ENCODE data around the gene PHLDA1. TPM values are rescaled to one million over a fixed set of nuclear protein-coding genes. Genes with fewer than 3 reads are reported as not detected.

The PHLDA1 gene
- total and polyA plus RNA-seq, 2 donors (not counting 3 experiments of a cell fraction or from before 2014, with no cell fraction given), result 14.1 to 30.8 TPM

DNA sequence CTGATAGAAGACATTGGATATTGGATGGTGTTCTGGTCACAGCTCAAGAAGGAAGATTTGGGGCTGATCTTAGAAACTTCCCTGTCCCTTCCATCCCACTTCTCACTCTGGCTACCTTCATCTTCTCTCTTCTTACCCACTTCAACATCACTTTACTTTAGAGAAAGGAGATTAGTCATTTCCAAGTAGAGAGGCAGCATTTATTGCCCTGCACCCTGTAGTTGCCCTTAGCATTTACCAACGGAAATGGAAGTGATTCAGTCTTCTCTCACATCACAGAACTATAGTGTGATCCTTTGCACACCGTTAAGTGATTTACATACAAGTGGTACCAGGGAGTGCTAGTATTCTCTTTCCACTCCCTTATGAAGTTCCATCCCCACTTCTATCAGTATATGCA lies 52.4 kb downstream of the PHLDA1 start:
- Histone ChIP-seq H3K27ac (ENCODE audit: insufficient read depth, low read depth, low read length) (peak overlapping the region; percentile 96), H3K4me2 (ENCODE audit: insufficient read depth, low read length) (peak overlapping the region; percentile 60), H3K36me3 (ENCODE audit: control insufficient read depth in 2 of 2, extremely low read depth in 1 of 2, insufficient read depth in 2 of 2, low read length in 2 of 2) (no peaks in the 10 kb centered on the region), H2AFZ (ENCODE audit: low read depth, low read length) (no peak overlapping the region), H3K79me2 (ENCODE audit: control insufficient read depth, insufficient read depth, low read length) (no peaks in the 10 kb centered on the region), H3K27me3 (ENCODE audit: control insufficient read depth in 2 of 2, insufficient read depth in 2 of 2, low read length in 2 of 2) (no peaks in the 10 kb centered on the region), H3K9me1 (replicated peaks; ENCODE audit: control insufficient read depth, extremely low read depth, insufficient read depth, low read length) (no peaks in the 10 kb centered on the region), H4K20me1 (replicated peaks; ENCODE audit: control insufficient read depth, extremely low read depth, insufficient read depth, low read length) (no peaks in the 10 kb centered on the region), H3K4me3 (replicated peaks in 1 of 3; ENCODE audit: insufficient read depth in 1 of 3, low read depth in 1 of 3, low read length in 3 of 3) (no peak overlapping the region), H3K4me1 (ENCODE audit: control insufficient read depth, extremely low read depth, insufficient read depth, low read length) (peaks cover 44% of the 10 kb centered on the region), H3K9ac (replicated peaks; ENCODE audit: extremely low read depth, insufficient read depth, low read length) (peak overlapping the region; percentile 62), H3K9me3 (replicated peaks; ENCODE audit: control insufficient read depth, insufficient read depth, low read length) (no peaks in the 10 kb centered on the region)
- dilution Hi-C loops (cut with MboI; ENCODE audit: extremely low pct_ligation_motif_present, low sequenced_read_pairs) (no loop called here), intact Hi-C loops (cut with micrococcal nuclease) (loop anchor here (2.0 to 5.0 kb wide), 2 partner anchors 106 to 417 kb away; partner anchors contain the start of gene NAP1L1)
- FAIRE-seq (peak; percentile 83), DNase-seq (ENCODE audit: low read depth, low spot score) (peak; percentile 91)
- TF ChIP-seq, protein P1, sequence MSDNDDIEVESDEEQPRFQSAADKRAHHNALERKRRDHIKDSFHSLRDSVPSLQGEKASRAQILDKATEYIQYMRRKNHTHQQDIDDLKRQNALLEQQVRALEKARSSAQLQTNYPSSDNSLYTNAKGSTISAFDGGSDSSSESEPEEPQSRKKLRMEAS (IDR thresholded peaks at IDR 0.05; ENCODE audit: insufficient read depth, insufficient read length), result no peak
- TF ChIP-seq JUN (IDR thresholded peaks at IDR 0.05; ENCODE audit: borderline replicate concordance, insufficient read depth, insufficient read length, low read depth) (peak; percentile 88), POLR2A (IDR thresholded peaks at IDR 0.05; ENCODE audit: low read depth, low read length) (peak; percentile 26), FOS (IDR thresholded peaks at IDR 0.05; ENCODE audit: borderline replicate concordance, insufficient read depth, low read length) (peak; percentile 93), POLR2AphosphoS5 (IDR thresholded peaks at IDR 0.05; ENCODE audit: insufficient read depth, low read depth, low read length) (peak; percentile 73), GATA2 (IDR thresholded peaks at IDR 0.05; ENCODE audit: insufficient read depth, insufficient read length, low read depth, low read length) (peak; percentile 51)
- TF ChIP-seq, protein P2, sequence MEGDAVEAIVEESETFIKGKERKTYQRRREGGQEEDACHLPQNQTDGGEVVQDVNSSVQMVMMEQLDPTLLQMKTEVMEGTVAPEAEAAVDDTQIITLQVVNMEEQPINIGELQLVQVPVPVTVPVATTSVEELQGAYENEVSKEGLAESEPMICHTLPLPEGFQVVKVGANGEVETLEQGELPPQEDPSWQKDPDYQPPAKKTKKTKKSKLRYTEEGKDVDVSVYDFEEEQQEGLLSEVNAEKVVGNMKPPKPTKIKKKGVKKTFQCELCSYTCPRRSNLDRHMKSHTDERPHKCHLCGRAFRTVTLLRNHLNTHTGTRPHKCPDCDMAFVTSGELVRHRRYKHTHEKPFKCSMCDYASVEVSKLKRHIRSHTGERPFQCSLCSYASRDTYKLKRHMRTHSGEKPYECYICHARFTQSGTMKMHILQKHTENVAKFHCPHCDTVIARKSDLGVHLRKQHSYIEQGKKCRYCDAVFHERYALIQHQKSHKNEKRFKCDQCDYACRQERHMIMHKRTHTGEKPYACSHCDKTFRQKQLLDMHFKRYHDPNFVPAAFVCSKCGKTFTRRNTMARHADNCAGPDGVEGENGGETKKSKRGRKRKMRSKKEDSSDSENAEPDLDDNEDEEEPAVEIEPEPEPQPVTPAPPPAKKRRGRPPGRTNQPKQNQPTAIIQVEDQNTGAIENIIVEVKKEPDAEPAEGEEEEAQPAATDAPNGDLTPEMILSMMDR (IDR thresholded peaks at IDR 0.05; ENCODE audit: extremely low read depth in 1 of 2, insufficient read depth in 1 of 2, low read depth in 1 of 2, low read length in 2 of 2), result no peak
- BruUV-seq (replicated peaks), result no TSS peak
- POLR2A ChIA-PET, result interaction anchor here (0.5 to 4.9 kb wide), 2 partner anchors 45 to 52 kb away, joined by 5 to 20 read pairs; partner anchors contain the start of gene PHLDA1
- CTCF ChIA-PET, result interaction anchor here (0.6 to 1.5 kb wide), 6 partner anchors 19 to 452 kb away, joined by 3 to 4 read pairs (median 3); no protein-coding TSS in a partner anchor
